Right lobe of liver (tissue), 4 donors: ENCODE results near the gene AXDND1.

Experiments
- POLR2A ChIP-seq: fragments of 450-650 bp; IDR thresholded peaks from one replicate; pipeline ENCODE4 v1.6.1; 2017; ENCODE audit warnings: antibody characterized with exemption, mild to moderate bottlenecking
- TF ChIP-seq, protein P1 (sequence below), 4 donors: fragments of 200-600 bp in 3 of 4; fragments of 450-650 bp in 1 of 4; IDR thresholded peaks; one replicate each; pipeline versions ENCODE4 v1.5.1 to v1.8.0; 2016 to 2022; ENCODE audit warnings: antibody characterized with exemption in 4 of 4, mild to moderate bottlenecking in 2 of 4
- donor health status: DM: no; HTN: no; CAD: no.
- donor health status: DM: no; HTN: no; CAD: no.
- donor health status: DM: no; HTN: yes; CAD: no.

DNA sequence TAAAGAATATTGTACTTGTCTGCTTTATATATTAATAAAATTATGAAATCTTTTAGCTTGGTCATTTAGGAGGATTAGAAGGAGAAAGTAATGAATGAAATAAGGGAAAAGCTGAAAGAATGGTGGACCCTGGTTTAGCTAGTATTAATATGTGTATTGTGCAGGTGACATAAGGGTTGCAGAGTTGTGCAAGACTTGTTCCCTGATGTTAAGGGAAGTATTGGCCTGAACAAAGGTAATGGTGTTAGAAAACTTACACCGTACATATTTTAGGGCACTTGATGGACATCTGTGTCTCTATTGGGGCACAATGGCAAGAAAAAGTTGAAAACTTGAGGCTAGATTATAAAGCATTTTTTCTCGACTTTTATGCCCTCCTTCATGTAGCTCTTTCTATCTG is 39.9 kb upstream of the AXDND1 start:
- TF ChIP-seq, protein P1, sequence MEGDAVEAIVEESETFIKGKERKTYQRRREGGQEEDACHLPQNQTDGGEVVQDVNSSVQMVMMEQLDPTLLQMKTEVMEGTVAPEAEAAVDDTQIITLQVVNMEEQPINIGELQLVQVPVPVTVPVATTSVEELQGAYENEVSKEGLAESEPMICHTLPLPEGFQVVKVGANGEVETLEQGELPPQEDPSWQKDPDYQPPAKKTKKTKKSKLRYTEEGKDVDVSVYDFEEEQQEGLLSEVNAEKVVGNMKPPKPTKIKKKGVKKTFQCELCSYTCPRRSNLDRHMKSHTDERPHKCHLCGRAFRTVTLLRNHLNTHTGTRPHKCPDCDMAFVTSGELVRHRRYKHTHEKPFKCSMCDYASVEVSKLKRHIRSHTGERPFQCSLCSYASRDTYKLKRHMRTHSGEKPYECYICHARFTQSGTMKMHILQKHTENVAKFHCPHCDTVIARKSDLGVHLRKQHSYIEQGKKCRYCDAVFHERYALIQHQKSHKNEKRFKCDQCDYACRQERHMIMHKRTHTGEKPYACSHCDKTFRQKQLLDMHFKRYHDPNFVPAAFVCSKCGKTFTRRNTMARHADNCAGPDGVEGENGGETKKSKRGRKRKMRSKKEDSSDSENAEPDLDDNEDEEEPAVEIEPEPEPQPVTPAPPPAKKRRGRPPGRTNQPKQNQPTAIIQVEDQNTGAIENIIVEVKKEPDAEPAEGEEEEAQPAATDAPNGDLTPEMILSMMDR (IDR thresholded peaks at IDR 0.05): no peak
- TF ChIP-seq POLR2A: no peak
